H9 (cell line): Measurements from ENCODE around the gene SLC7A5. TPM values are rescaled to one million over a fixed set of nuclear protein-coding genes. Genes with fewer than 3 reads are reported as not detected.
"Not testable (repeated sequence)": the region's sequence is repeated elsewhere in the genome, so short reads cannot be mapped to it uniquely, and the experiment has no call there.

Experiments used
- DNase-seq: peaks from one replicate; pipeline ENCODE4 v3.0.0-alpha.2; 2017
- H2AFZ ChIP-seq: one replicate; pipeline ENCODE4 v1.6.1; 2013; ENCODE audit warnings: mild to moderate bottlenecking, low read length, control low read depth, moderate library complexity
- H2AK5ac ChIP-seq: 2 replicates; pipeline ENCODE4 v1.6.1; 2013; ENCODE audit warnings: low read length, control low read depth, mixed read lengths; ENCODE audit not compliant: insufficient read length
- H2BK120ac ChIP-seq: one replicate; pipeline ENCODE4 v1.6.1; 2013; ENCODE audit warnings: low read depth, mild to moderate bottlenecking, low read length, control low read depth, inconsistent platforms; ENCODE audit not compliant: poor library complexity, severe bottlenecking
- H2BK12ac ChIP-seq: 2 replicates; pipeline ENCODE4 v1.6.1; 2013; ENCODE audit warnings: low read length, control low read depth, mixed read lengths, low read depth; ENCODE audit not compliant: insufficient read length
- H2BK15ac ChIP-seq: 2 replicates; pipeline ENCODE4 v1.6.1; 2013; ENCODE audit warnings: low read depth, low read length, control low read depth
- H2BK20ac ChIP-seq: one replicate; pipeline ENCODE4 v1.6.1; 2013; ENCODE audit warnings: low read depth, mild to moderate bottlenecking, low read length, control low read depth, inconsistent platforms; ENCODE audit not compliant: poor library complexity, severe bottlenecking
- H2BK5ac ChIP-seq: 2 replicates; pipeline ENCODE4 v1.6.1; 2013; ENCODE audit warnings: low read length, control low read depth, mixed read lengths; ENCODE audit not compliant: insufficient read length
- H3K14ac ChIP-seq: 2 replicates; pipeline ENCODE4 v1.6.1; 2013; ENCODE audit warnings: low read length, control low read depth; ENCODE audit not compliant: insufficient read depth
- H3K18ac ChIP-seq: 2 replicates; pipeline ENCODE4 v1.6.1; 2013; ENCODE audit warnings: low read depth, mild to moderate bottlenecking, mixed read lengths, low read length, control low read depth; ENCODE audit not compliant: insufficient read length
- H3K23ac ChIP-seq: 2 replicates; pipeline ENCODE4 v1.6.1; 2013; ENCODE audit warnings: low read length, control low read depth, mixed read lengths, low read depth; ENCODE audit not compliant: insufficient read length
- H3K23me2 ChIP-seq: 2 replicates; pipeline ENCODE4 v1.6.1; 2013; ENCODE audit warnings: low read depth, mild to moderate bottlenecking, mixed read lengths, low read length, control low read depth; ENCODE audit not compliant: insufficient read length, poor library complexity, severe bottlenecking
- H3K27ac ChIP-seq: 2 replicates; pipeline ENCODE4 v1.5.1; 2013; ENCODE audit warnings: low read length, control low read depth, mixed read lengths, low read depth; ENCODE audit not compliant: insufficient read length
- H3K27me3 ChIP-seq: 2 replicates; pipeline ENCODE4 v1.6.1; 2013; ENCODE audit warnings: low read length, control low read depth, inconsistent platforms; ENCODE audit not compliant: insufficient read depth
- H3K4ac ChIP-seq: 2 replicates; pipeline ENCODE4 v1.6.1; 2013; ENCODE audit warnings: low read depth, mild to moderate bottlenecking, control low read depth, inconsistent platforms, low read length, moderate library complexity
- H3K4me1 ChIP-seq: 2 replicates; pipeline ENCODE4 v1.6.1; 2013; ENCODE audit warnings: low read length, control low read depth, inconsistent platforms; ENCODE audit not compliant: insufficient read depth
- H3K4me2 ChIP-seq: 2 replicates; pipeline ENCODE4 v1.6.1; 2013; ENCODE audit warnings: low read length, control low read depth, mixed read lengths; ENCODE audit not compliant: insufficient read length, insufficient read depth
- H3K56ac ChIP-seq: 2 replicates; pipeline ENCODE4 v1.6.1; 2013; ENCODE audit warnings: low read depth, mild to moderate bottlenecking, mixed read lengths, low read length, control low read depth; ENCODE audit not compliant: insufficient read length
- H3K79me1 ChIP-seq: 2 replicates; pipeline ENCODE4 v1.6.1; 2013; ENCODE audit warnings: low read depth, mild to moderate bottlenecking, moderate library complexity, low read length, control low read depth, inconsistent platforms; ENCODE audit not compliant: insufficient read depth, poor library complexity, severe bottlenecking
- H3K79me2 ChIP-seq: 2 replicates; pipeline ENCODE4 v1.6.1; 2013; ENCODE audit warnings: low read length, control low read depth, inconsistent platforms; ENCODE audit not compliant: insufficient read depth
- H3K9ac ChIP-seq: 2 replicates; pipeline ENCODE4 v1.6.1; 2013; ENCODE audit warnings: low read length, control low read depth, mixed read lengths; ENCODE audit not compliant: insufficient read length; ENCODE audit errors: extremely low read depth
- H3K9me3 ChIP-seq: one replicate; pipeline ENCODE4 v1.6.1; 2013; ENCODE audit warnings: low read depth, low read length, inconsistent platforms; ENCODE audit not compliant: control insufficient read depth
- H3T11ph ChIP-seq: one replicate; pipeline ENCODE4 v1.6.1; 2013; ENCODE audit warnings: mild to moderate bottlenecking, low read length, control low read depth, inconsistent platforms
- H4K20me1 ChIP-seq: one replicate; pipeline ENCODE4 v1.6.1; 2013; ENCODE audit not compliant: control insufficient read depth, insufficient read length, insufficient read depth
- H4K5ac ChIP-seq: 2 replicates; pipeline ENCODE4 v1.6.1; 2013; ENCODE audit warnings: low read depth, mild to moderate bottlenecking, mixed read lengths, low read length, control low read depth; ENCODE audit not compliant: insufficient read length
- H4K8ac ChIP-seq: replicated peaks from 2 replicates; pipeline ENCODE4 v1.6.1; 2013; ENCODE audit warnings: low read length, control low read depth, mixed read lengths, low read depth; ENCODE audit not compliant: insufficient read length
- H4K91ac ChIP-seq: 2 replicates; pipeline ENCODE4 v1.6.1; 2013; ENCODE audit warnings: low read depth, mild to moderate bottlenecking, moderate library complexity, mixed read lengths, low read length, control low read depth; ENCODE audit not compliant: insufficient read length
- H3K27ac Mint-ChIP-seq, 3 experiments: 2 replicates in 2 of 3; 3 replicates in 1 of 3; pipeline ENCODE4 v1.8.0; 2020 to 2021; ENCODE audit warnings: mixed read lengths in 3 of 3, mild to moderate bottlenecking in 1 of 3, moderate library complexity in 1 of 3
- H3K27me3 Mint-ChIP-seq: 2 replicates; pipeline ENCODE4 v1.8.0; 2021; ENCODE audit warnings: low read depth, mild to moderate bottlenecking, moderate library complexity, mixed read lengths
- H3K36me3 Mint-ChIP-seq, 3 experiments: 2 replicates in 2 of 3; 3 replicates in 1 of 3; pipeline ENCODE4 v1.8.0; 2020 to 2021; ENCODE audit warnings: low read depth in 3 of 3, mixed read lengths in 3 of 3; ENCODE audit not compliant: insufficient read depth in 1 of 3
- H3K4me1 Mint-ChIP-seq, 2 experiments: 2 replicates each; pipeline ENCODE4 v1.8.0; 2020; ENCODE audit warnings: mixed read lengths in 2 of 2
- H3K4me3 Mint-ChIP-seq, 2 experiments: 2 replicates in 1 of 2; 3 replicates in 1 of 2; pipeline ENCODE4 v1.8.0; 2020 to 2021; ENCODE audit warnings: mild to moderate bottlenecking in 2 of 2, mixed read lengths in 2 of 2, moderate library complexity in 1 of 2
- H3K9me3 Mint-ChIP-seq, 2 experiments: 2 replicates in 1 of 2; 3 replicates in 1 of 2; pipeline ENCODE4 v1.8.0; 2020; ENCODE audit warnings: mild to moderate bottlenecking in 2 of 2, mixed read lengths in 2 of 2, moderate library complexity in 1 of 2
- WGBS: extraction: QIAGEN DNeasy Blood & Tissue Kit; methylation state at CpG from one replicate; pipeline ENCODE4 v1.1.7; 2013; ENCODE audit warnings: missing lambda C conversion rate, low lambda C conversion rate, mixed read lengths; ENCODE audit not compliant: insufficient read length; ENCODE audit errors: extremely low coverage; 5-methylcytosine and 5-hydroxymethylcytosine counted together
- total RNA-seq: library from RNA; stranded (reverse); gene quantifications from 2 replicates; pipeline ENCODE4 v1.2.1, GENCODE V29; 2021
- TF ChIP-seq, protein P1 (sequence below): fragments of 200-600 bp; sonication (generic); conservative IDR thresholded peaks from 3 replicates; pipeline ENCODE4 v1.8.0; 2021; ENCODE audit warnings: antibody characterized with exemption, mild to moderate bottlenecking

SLC7A5 gene
- total RNA-seq, 1 experiment from 2014 or later: 217 TPM

DNA sequence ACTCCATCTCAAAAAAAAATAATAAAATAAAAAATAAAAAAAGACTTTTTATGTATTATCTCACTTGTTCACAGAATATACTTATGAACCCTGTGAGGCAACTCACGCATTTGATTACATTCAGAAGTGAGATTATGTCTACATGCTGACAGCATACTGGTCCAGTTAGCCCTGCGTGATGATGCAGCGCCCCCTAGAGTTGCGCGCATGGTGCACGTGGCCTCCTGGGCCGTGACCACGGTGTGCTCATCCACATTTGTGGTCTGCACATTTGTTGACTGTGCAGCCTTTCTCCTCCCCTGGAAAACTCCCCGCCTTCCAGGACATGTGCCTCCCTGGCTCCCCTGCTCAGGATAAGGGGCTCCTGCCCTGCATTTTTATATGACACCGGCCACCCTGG lies 20.5 kb upstream of the SLC7A5 start:
- H4K20me1 ChIP-seq, DNase-seq, H4K8ac ChIP-seq, H3K9me3 ChIP-seq, H2AK5ac ChIP-seq, H3K9ac ChIP-seq, H2BK5ac ChIP-seq, H3K27ac Mint-ChIP-seq, H2BK20ac ChIP-seq, H2BK12ac ChIP-seq, H4K91ac ChIP-seq, H3K79me1 ChIP-seq, H3K18ac ChIP-seq, H3K36me3 Mint-ChIP-seq, H3K27me3 Mint-ChIP-seq, H3K79me2 ChIP-seq, H3K56ac ChIP-seq, H3K14ac ChIP-seq, H2BK15ac ChIP-seq, H3K23me2 ChIP-seq, H2BK120ac ChIP-seq, H3K4me2 ChIP-seq, H3K27ac ChIP-seq, H2AFZ ChIP-seq, H4K5ac ChIP-seq, H3K4ac ChIP-seq, H3K27me3 ChIP-seq, H3K4me1 ChIP-seq, H3K4me1 Mint-ChIP-seq, H3K23ac ChIP-seq, H3T11ph ChIP-seq, H3K9me3 Mint-ChIP-seq, H3K4me3 Mint-ChIP-seq: not testable (repeated sequence)
- TF ChIP-seq, protein P1, sequence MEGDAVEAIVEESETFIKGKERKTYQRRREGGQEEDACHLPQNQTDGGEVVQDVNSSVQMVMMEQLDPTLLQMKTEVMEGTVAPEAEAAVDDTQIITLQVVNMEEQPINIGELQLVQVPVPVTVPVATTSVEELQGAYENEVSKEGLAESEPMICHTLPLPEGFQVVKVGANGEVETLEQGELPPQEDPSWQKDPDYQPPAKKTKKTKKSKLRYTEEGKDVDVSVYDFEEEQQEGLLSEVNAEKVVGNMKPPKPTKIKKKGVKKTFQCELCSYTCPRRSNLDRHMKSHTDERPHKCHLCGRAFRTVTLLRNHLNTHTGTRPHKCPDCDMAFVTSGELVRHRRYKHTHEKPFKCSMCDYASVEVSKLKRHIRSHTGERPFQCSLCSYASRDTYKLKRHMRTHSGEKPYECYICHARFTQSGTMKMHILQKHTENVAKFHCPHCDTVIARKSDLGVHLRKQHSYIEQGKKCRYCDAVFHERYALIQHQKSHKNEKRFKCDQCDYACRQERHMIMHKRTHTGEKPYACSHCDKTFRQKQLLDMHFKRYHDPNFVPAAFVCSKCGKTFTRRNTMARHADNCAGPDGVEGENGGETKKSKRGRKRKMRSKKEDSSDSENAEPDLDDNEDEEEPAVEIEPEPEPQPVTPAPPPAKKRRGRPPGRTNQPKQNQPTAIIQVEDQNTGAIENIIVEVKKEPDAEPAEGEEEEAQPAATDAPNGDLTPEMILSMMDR: peak; percentile 71
- WGBS: no CpG with 5 or more reads among the region's 10 CpGs

DNA sequence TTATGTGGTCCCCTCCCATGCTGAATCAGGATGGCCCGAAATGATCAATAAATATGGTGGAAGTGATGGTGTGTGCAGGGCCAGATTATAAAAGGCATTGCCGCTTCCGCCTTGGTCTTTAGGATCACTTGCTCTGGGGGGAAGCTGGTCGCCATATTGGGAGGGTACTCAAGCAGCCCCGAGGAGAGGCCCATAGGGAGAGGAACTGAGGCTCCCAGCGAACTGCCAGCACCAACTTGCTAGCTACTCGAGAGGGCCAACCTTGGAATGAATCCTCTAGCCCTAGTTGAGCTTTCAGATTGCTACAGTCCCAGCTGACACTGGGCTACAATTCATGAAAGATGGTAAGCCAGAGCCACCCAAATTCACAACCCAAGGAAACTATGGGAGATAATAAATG lies 19.0 kb upstream of the SLC7A5 start:
- H2BK20ac ChIP-seq, H3K36me3 Mint-ChIP-seq, H4K8ac ChIP-seq, H3K79me2 ChIP-seq, H3K79me1 ChIP-seq, H3K23ac ChIP-seq, H3K4me1 Mint-ChIP-seq, H3T11ph ChIP-seq, H4K20me1 ChIP-seq, H3K9ac ChIP-seq, H3K23me2 ChIP-seq, H3K27ac Mint-ChIP-seq, H3K4me2 ChIP-seq, H2AFZ ChIP-seq, H3K18ac ChIP-seq, H4K5ac ChIP-seq, H3K9me3 Mint-ChIP-seq, H3K27me3 Mint-ChIP-seq, H3K27me3 ChIP-seq, H3K9me3 ChIP-seq, H3K27ac ChIP-seq, H3K14ac ChIP-seq, H2BK15ac ChIP-seq, H2BK12ac ChIP-seq, DNase-seq, H3K4me1 ChIP-seq, H4K91ac ChIP-seq, H3K56ac ChIP-seq, H2BK5ac ChIP-seq, H2BK120ac ChIP-seq, H2AK5ac ChIP-seq, H3K4me3 Mint-ChIP-seq, H3K4ac ChIP-seq: not testable (repeated sequence)
- WGBS: no CpG with 5 or more reads among the region's 7 CpGs
